HCT116 (cell line): ENCODE measurements around the gene TRAF3IP1. TPM values are rescaled to one million over a fixed set of nuclear protein-coding genes. Genes with fewer than 3 reads are reported as not detected.

Experiments
- ATAC-seq: fragments of 200-7000 bp; cut with Tn5 transposase; 2 replicates; pipeline ENCODE4 v1.9.1; 2020; ENCODE audit warnings: mild to moderate bottlenecking, moderate library complexity
- BruUV-seq: library from RNA; stranded (reverse); fragments of 400-500 nt; replicated peaks from 2 replicates; lab custom pipeline; 2021; lab: Mats Ljungman, UMichigan
- CTCF ChIA-PET: fragments of 300-600 bp; sonication (Branson Sonifier 250); formaldehyde crosslinking; loops from one replicate; lab custom pipeline; 2021; ENCODE audit warnings: antibody characterized with exemption; lab: Charles Lee
- POLR2A ChIA-PET: fragments of 300-600, 350-600 bp; sonication (Branson Sonifier 250); formaldehyde crosslinking; loops from one replicate; lab custom pipeline; 2021; ENCODE audit warnings: antibody characterized with exemption; lab: Charles Lee
- RAD21 ChIA-PET, 2 experiments: fragments of 300-600 bp; sonication (Branson Sonifier 250); formaldehyde crosslinking; loops; one replicate each; lab custom pipeline; 2023; ENCODE audit warnings: low total read pairs in 2 of 2; ENCODE audit not compliant: uncharacterized antibody in 2 of 2, unreplicated experiment in 2 of 2, low non-redundant PET in 1 of 2; lab: Charles Lee
- DNase-seq: peaks from one replicate; pipeline ENCODE4 v3.0.0-alpha.2; 2010; ENCODE audit warnings: low read depth, low spot score
- H2AFZ ChIP-seq: fragments of 200-600 bp; shearing (Covaris generic), sonication (generic); 2 replicates; pipeline ENCODE4 v1.6.1; 2017; ENCODE audit warnings: low read depth, mixed run types, mixed read lengths, antibody characterized with exemption, low read length; ENCODE audit not compliant: poor library complexity, severe bottlenecking
- H3K27ac ChIP-seq: 2 replicates; pipeline ENCODE4 v1.5.1; 2012; ENCODE audit warnings: low read depth, low read length
- H3K27me3 ChIP-seq: fragments of 200-600 bp; sonication (generic); 2 replicates; pipeline ENCODE4 v1.6.1; 2016; ENCODE audit warnings: mixed run types, low read length, mixed read lengths; ENCODE audit not compliant: insufficient read depth
- H3K36me3 ChIP-seq, 2 experiments: fragments of 200-500 bp in 1 of 2; fragments of 200-600 bp in 1 of 2; sonication (Bioruptor generic) in 1 of 2; sonication (generic) in 1 of 2; 2 replicates each; pipeline versions ENCODE4 v1.5.1 to v1.6.1; 2014 to 2016; ENCODE audit warnings: low read length in 2 of 2, inconsistent platforms in 1 of 2, mixed read lengths in 1 of 2, mixed run types in 1 of 2; ENCODE audit not compliant: insufficient read depth in 2 of 2, control insufficient read depth in 1 of 2
- H3K4me1 ChIP-seq, 2 experiments: fragments of 200-600 bp in 1 of 2; sonication (generic) in 1 of 2; 2 replicates each; pipeline versions ENCODE4 v1.5.1 to v1.6.1; 2012 to 2017; ENCODE audit warnings: low read length in 2 of 2, inconsistent platforms in 1 of 2, mild to moderate bottlenecking in 1 of 2, mixed read lengths in 1 of 2, mixed run types in 1 of 2, moderate library complexity in 1 of 2; ENCODE audit not compliant: insufficient read depth in 2 of 2, control insufficient read depth in 1 of 2
- H3K4me2 ChIP-seq: fragments of 200-600 bp; sonication (generic); 2 replicates; pipeline ENCODE4 v1.6.1; 2017; ENCODE audit warnings: mixed run types, low read length, mixed read lengths
- H3K4me3 ChIP-seq, 2 experiments: fragments of 200-600 bp in 1 of 2; sonication (generic) in 1 of 2; replicated peaks in 1 of 2; 2 replicates each; pipeline ENCODE4 v1.5.1; 2011 to 2016; ENCODE audit warnings: low read length in 2 of 2, control low read depth in 1 of 2, low read depth in 1 of 2, mild to moderate bottlenecking in 1 of 2, mixed read lengths in 1 of 2, mixed run types in 1 of 2
- H3K79me2 ChIP-seq: fragments of 200-600 bp; sonication (generic); 2 replicates; pipeline ENCODE4 v1.6.1; 2017; ENCODE audit warnings: mild to moderate bottlenecking, mixed run types, low read length, moderate library complexity, mixed read lengths; ENCODE audit not compliant: insufficient read depth
- H3K9ac ChIP-seq: fragments of 200-600 bp; sonication (generic); 2 replicates; pipeline ENCODE4 v1.6.1; 2016; ENCODE audit warnings: low read length, mixed read lengths
- H3K9me2 ChIP-seq: fragments of 200-600 bp; sonication (generic), shearing (Covaris generic); 2 replicates; pipeline ENCODE4 v1.6.1; 2017; ENCODE audit warnings: mixed run types, mild to moderate bottlenecking, moderate library complexity; ENCODE audit not compliant: insufficient read depth
- H3K9me3 ChIP-seq, 2 experiments: fragments of 200-500 bp in 1 of 2; fragments of 200-600 bp in 1 of 2; sonication (Bioruptor generic) in 1 of 2; sonication (generic) in 1 of 2; 2 replicates each; pipeline ENCODE4 v1.6.1; 2014 to 2017; ENCODE audit warnings: low read length in 2 of 2, mixed read lengths in 2 of 2, inconsistent platforms in 1 of 2, low read depth in 1 of 2, mild to moderate bottlenecking in 1 of 2, mixed run types in 1 of 2, moderate library complexity in 1 of 2; ENCODE audit not compliant: control insufficient read depth in 1 of 2, insufficient read depth in 1 of 2
- H4K20me1 ChIP-seq: fragments of 200-600 bp; sonication (generic), shearing (Covaris generic); 2 replicates; pipeline ENCODE4 v1.6.1; 2017; ENCODE audit warnings: mixed run types, mild to moderate bottlenecking, moderate library complexity; ENCODE audit not compliant: insufficient read depth
- CTCF ChIP-seq, 3 experiments: fragments of 200-600 bp in 1 of 3; sonication (generic) in 1 of 3; IDR thresholded peaks in 2 of 3; conservative IDR thresholded peaks in 1 of 3; 2 replicates each; pipeline ENCODE4 v1.5.1; 2012 to 2017; ENCODE audit warnings: low read depth in 2 of 3, low read length in 2 of 3, antibody characterized with exemption in 1 of 3, borderline replicate concordance in 1 of 3, control low read depth in 1 of 3, mild to moderate bottlenecking in 1 of 3, mixed read lengths in 1 of 3, mixed run types in 1 of 3, moderate library complexity in 1 of 3; ENCODE audit not compliant: insufficient read depth in 1 of 3
- ELF1 ChIP-seq: IDR thresholded peaks from 2 replicates; pipeline ENCODE4 v1.6.1; 2012; ENCODE audit warnings: low read depth, borderline replicate concordance
- EZH2 ChIP-seq: fragments of 200-600 bp; sonication (generic); IDR thresholded peaks from 2 replicates; pipeline ENCODE4 v1.6.1; 2017; ENCODE audit warnings: antibody characterized with exemption, mixed run types
- FOSL1 ChIP-seq: IDR thresholded peaks from 2 replicates; pipeline ENCODE4 v1.6.1; 2012; ENCODE audit warnings: low read depth
- RAD21 ChIP-seq: IDR thresholded peaks from 2 replicates; pipeline ENCODE4 v1.6.1; 2012; ENCODE audit warnings: low read depth, mild to moderate bottlenecking
- SRF ChIP-seq: IDR thresholded peaks from 2 replicates; pipeline ENCODE4 v1.6.1; 2012; ENCODE audit warnings: low read depth
- YY1 ChIP-seq: IDR thresholded peaks from 2 replicates; pipeline ENCODE4 v1.6.1; 2011; ENCODE audit warnings: low read length, low read depth, moderate library complexity, mild to moderate bottlenecking; ENCODE audit not compliant: insufficient replicate concordance; ENCODE audit errors: extremely low read depth
- ZBTB33 ChIP-seq: IDR thresholded peaks from 2 replicates; pipeline ENCODE4 v1.6.1; 2011; ENCODE audit warnings: mild to moderate bottlenecking, low read length, moderate library complexity; ENCODE audit not compliant: insufficient replicate concordance; ENCODE audit errors: extremely low read depth
- intact Hi-C: fragments of 100-400 bp; cut with micrococcal nuclease; formaldehyde crosslinking; loops from 2 replicates; pipeline ENCODE4 v1.10.0; 2022
- total RNA-seq: library from RNA; stranded (reverse); gene quantifications from one replicate; pipeline ENCODE4 v1.2.1, GENCODE V29; 2021; ENCODE audit not compliant: unreplicated experiment

Gene TRAF3IP1
- total RNA-seq, 1 experiment from 2014 or later = 19.4 TPM

- TF ChIP-seq YY1 = no peak
- no peak for TF ChIP-seq SRF
- peak; percentile 41 for TF ChIP-seq RAD21
- no peak for TF ChIP-seq ELF1
- no peak for TF ChIP-seq FOSL1
- TF ChIP-seq ZBTB33 = no peak
- TF ChIP-seq CTCF (IDR thresholded peaks at IDR 0.05 in 2 of 3, conservative IDR thresholded peaks at IDR 0.05 in 1 of 3; ENCODE audit: borderline replicate concordance in 1 of 3, insufficient read depth in 1 of 3, low read depth in 2 of 3, low read length in 2 of 3) = peak; percentile 49 to 65 (median 53); a peak in 5 of 6 replicates
- TF ChIP-seq EZH2 = no peak
- RAD21 ChIA-PET = no interaction called here
- intact Hi-C loops = no loop called here
- H3K27ac ChIP-seq = no peak overlapping the region
- no peak overlapping the region for H3K4me3 ChIP-seq
- no TSS peak for BruUV-seq
- H2AFZ ChIP-seq = no peak overlapping the region
- H3K27me3 ChIP-seq = no peaks in the 10 kb centered on the region
- no peaks in the 10 kb centered on the region; a peak in 1 of 4 replicates for H3K4me1 ChIP-seq
- CTCF ChIA-PET = interaction anchor here (0.7 to 1.0 kb wide), 3 partner anchors 11 to 52 kb away, joined by 3 to 6 read pairs (median 5); no protein-coding TSS in a partner anchor
- no peaks in the 10 kb centered on the region for H3K79me2 ChIP-seq
- H3K9ac ChIP-seq = no peak overlapping the region
- H3K36me3 ChIP-seq = no peaks in the 10 kb centered on the region
- no peaks in the 10 kb centered on the region for H3K9me2 ChIP-seq
- H4K20me1 ChIP-seq = no peaks in the 10 kb centered on the region
- POLR2A ChIA-PET = no interaction called here
- H3K9me3 ChIP-seq = no peaks in the 10 kb centered on the region
- H3K4me2 ChIP-seq = no peak overlapping the region
- DNase-seq (no peak), ATAC-seq (peak; percentile 72)
Observed at GRCh38 chr2:238305092-238305862, 15.0 kb upstream of the TRAF3IP1 start.
